Esophagus muscularis mucosa (tissue), 3 donors: ENCODE results near the gene TRABD2B.

Source experiments
- POLR2A ChIP-seq: fragments of 450-650 bp; IDR thresholded peaks from one replicate; pipeline ENCODE4 v1.6.1; 2017; ENCODE audit warnings: antibody characterized with exemption, moderate library complexity, mild to moderate bottlenecking, low read depth
- POLR2AphosphoS5 ChIP-seq, 2 donors: sonication (generic); formaldehyde crosslinking; IDR thresholded peaks; one replicate each; pipeline ENCODE4 v1.6.1; 2017; ENCODE audit warnings: antibody characterized with exemption in 2 of 2
- TF ChIP-seq, protein P1 (sequence below), 3 experiments: fragments of 200-600 bp in 2 of 3; fragments of 450-650 bp in 1 of 3; sonication (generic) in 2 of 3; IDR thresholded peaks; one replicate each; pipeline ENCODE4 v1.5.1; 2017 to 2019; ENCODE audit warnings: antibody characterized with exemption in 3 of 3, mild to moderate bottlenecking in 2 of 3, moderate library complexity in 1 of 3

DNA sequence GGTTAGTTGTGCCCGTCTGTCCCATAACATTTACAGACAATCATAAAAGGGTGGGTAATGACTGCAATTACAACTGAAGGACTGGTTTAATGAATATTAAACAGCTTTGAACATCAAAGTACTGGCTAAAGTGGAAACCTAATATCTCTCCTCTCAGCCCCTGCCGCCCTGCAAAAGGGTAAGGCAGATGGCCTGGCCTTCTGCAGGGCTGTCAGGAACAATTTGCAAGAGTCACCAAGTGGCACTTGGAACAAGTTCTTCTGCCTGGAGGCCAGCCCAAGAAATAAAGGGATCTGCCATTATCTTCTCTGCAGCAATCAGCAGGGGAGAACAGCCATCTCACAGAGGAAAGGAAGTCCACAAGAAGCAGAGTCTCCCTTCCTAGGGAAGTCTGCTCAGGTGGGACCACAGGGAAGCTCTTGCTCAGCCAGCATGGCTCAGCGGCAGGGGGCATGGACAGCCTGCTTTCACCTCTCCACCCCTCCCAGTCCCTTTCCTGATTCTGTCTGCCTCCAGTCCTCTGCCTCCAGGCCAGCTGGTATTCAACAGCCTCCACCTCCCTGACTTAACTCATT, 96.1 kb downstream of the TRABD2B start:
- TF ChIP-seq, protein P1, sequence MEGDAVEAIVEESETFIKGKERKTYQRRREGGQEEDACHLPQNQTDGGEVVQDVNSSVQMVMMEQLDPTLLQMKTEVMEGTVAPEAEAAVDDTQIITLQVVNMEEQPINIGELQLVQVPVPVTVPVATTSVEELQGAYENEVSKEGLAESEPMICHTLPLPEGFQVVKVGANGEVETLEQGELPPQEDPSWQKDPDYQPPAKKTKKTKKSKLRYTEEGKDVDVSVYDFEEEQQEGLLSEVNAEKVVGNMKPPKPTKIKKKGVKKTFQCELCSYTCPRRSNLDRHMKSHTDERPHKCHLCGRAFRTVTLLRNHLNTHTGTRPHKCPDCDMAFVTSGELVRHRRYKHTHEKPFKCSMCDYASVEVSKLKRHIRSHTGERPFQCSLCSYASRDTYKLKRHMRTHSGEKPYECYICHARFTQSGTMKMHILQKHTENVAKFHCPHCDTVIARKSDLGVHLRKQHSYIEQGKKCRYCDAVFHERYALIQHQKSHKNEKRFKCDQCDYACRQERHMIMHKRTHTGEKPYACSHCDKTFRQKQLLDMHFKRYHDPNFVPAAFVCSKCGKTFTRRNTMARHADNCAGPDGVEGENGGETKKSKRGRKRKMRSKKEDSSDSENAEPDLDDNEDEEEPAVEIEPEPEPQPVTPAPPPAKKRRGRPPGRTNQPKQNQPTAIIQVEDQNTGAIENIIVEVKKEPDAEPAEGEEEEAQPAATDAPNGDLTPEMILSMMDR (IDR thresholded peaks at IDR 0.05), result no peak
- no peak for TF ChIP-seq POLR2A
- TF ChIP-seq POLR2AphosphoS5 (IDR thresholded peaks at IDR 0.05), result no peak
